Gastroesophageal sphincter (tissue), 4 donors: ENCODE data around the gene MRPL14. TPM values are rescaled to one million over a fixed set of nuclear protein-coding genes. Genes with fewer than 3 reads are reported as not detected.

Experiments used
- ATAC-seq: fragments of 150-250 bp; one replicate; pipeline ENCODE4 v1.9.1; 2016; ENCODE audit warnings: mild to moderate bottlenecking, moderate library complexity
- H3K27ac ChIP-seq, 4 donors: fragments of 200-600 bp; sonication (generic) in 3 of 4; 1 replicate in 3 of 4; 2 replicates in 1 of 4; pipeline ENCODE4 v1.5.1; 2016 to 2019
- H3K27me3 ChIP-seq: fragments of 200-600 bp; sonication (generic); one replicate; pipeline ENCODE4 v1.5.1; 2019
- H3K36me3 ChIP-seq, 2 donors: fragments of 200-600 bp; sonication (generic); one replicate each; pipeline ENCODE4 v1.5.1; 2019; ENCODE audit warnings: control low read depth in 1 of 2
- H3K4me1 ChIP-seq, 3 donors: fragments of 200-600 bp; sonication (generic); 1 replicate in 2 of 3; 2 replicates in 1 of 3; pipeline ENCODE4 v1.5.1; 2016 to 2019; ENCODE audit warnings: control low read depth in 2 of 3
- H3K4me3 ChIP-seq, 2 donors: fragments of 200-600 bp; sonication (generic); one replicate each; pipeline ENCODE4 v1.5.1; 2019; ENCODE audit warnings: mild to moderate bottlenecking in 1 of 2, moderate library complexity in 1 of 2
- H3K9me3 ChIP-seq, 3 donors: fragments of 200-600 bp; sonication (generic); one replicate each; pipeline ENCODE4 v1.5.1; 2017 to 2019; ENCODE audit warnings: control low read depth in 2 of 3
- CTCF ChIP-seq, 4 experiments: fragments of 200-600 bp in 2 of 4; fragments of 450-650 bp in 2 of 4; sonication (generic) in 1 of 4; IDR thresholded peaks; one replicate each; pipeline ENCODE4 v1.5.1; 2017 to 2019; ENCODE audit warnings: antibody characterized with exemption in 4 of 4, mild to moderate bottlenecking in 2 of 4, moderate library complexity in 2 of 4
- EP300 ChIP-seq: sonication (generic); formaldehyde crosslinking; IDR thresholded peaks from one replicate; pipeline ENCODE4 v1.6.1; 2017; ENCODE audit warnings: antibody characterized with exemption, mild to moderate bottlenecking
- POLR2A ChIP-seq, 2 donors: fragments of 450-650 bp; IDR thresholded peaks; one replicate each; pipeline ENCODE4 v1.6.1; 2017; ENCODE audit warnings: antibody characterized with exemption in 2 of 2, mild to moderate bottlenecking in 2 of 2, moderate library complexity in 1 of 2
- POLR2AphosphoS5 ChIP-seq: sonication (generic); formaldehyde crosslinking; IDR thresholded peaks from one replicate; pipeline ENCODE4 v1.6.1; 2017; ENCODE audit warnings: antibody characterized with exemption
- WGBS, 2 donors: methylation state at CpG; one replicate each; pipeline ENCODE4 v1.1.5; 2018; ENCODE audit warnings: low coverage in 1 of 2; 5-methylcytosine and 5-hydroxymethylcytosine counted together
- total RNA-seq, 4 donors: library from RNA; depleted of rRNA; stranded (reverse); fragments of >200 nt; gene quantifications; one replicate each; pipeline ENCODE4 v1.1.0, GENCODE V29; 2016

The MRPL14 gene
- total RNA-seq, 4 donors from 2014 or later, result 31.6 to 40.5 (median 35.8) TPM

- H3K4me1 ChIP-seq, result peaks cover 0 to 8% (median 0%) of the 10 kb centered on the region in 3 donors
- no peaks in the 10 kb centered on the region for H3K9me3 ChIP-seq
- no peak overlapping the region for H3K4me3 ChIP-seq
- ATAC-seq, result no peak
- no peak overlapping the region for H3K27ac ChIP-seq
- TF ChIP-seq POLR2AphosphoS5, result no peak
- TF ChIP-seq CTCF (IDR thresholded peaks at IDR 0.05), result no peak
- no peak for TF ChIP-seq EP300
- TF ChIP-seq POLR2A (IDR thresholded peaks at IDR 0.05), result no peak
- whole genome bisulfite sequencing, 2 donors, result 64 to 100% methylated on average over 1 to 8 of the region's 10 CpGs
- no peaks in the 10 kb centered on the region for H3K36me3 ChIP-seq
- H3K27me3 ChIP-seq, result peaks cover 9% of the 10 kb centered on the region
Measured at GRCh38 chr6:44169886-44170570, 42.8 kb upstream of the MRPL14 start.

- ATAC-seq, result no peak
- TF ChIP-seq CTCF (IDR thresholded peaks at IDR 0.05), result no peak
- no peak for TF ChIP-seq EP300
- TF ChIP-seq POLR2A (IDR thresholded peaks at IDR 0.05), result no peak
- no peak for TF ChIP-seq POLR2AphosphoS5
- WGBS, 2 donors, result 43 to 80% methylated on average over 1 of the region's 9 CpGs
- Histone ChIP-seq H3K27ac (no peak overlapping the region), H3K36me3 (no peaks in the 10 kb centered on the region), H3K27me3 (peaks cover 18% of the 10 kb centered on the region), H3K9me3 (no peaks in the 10 kb centered on the region), H3K4me1 (peaks cover 0 to 8% (median 0%) of the 10 kb centered on the region in 3 donors), H3K4me3 (no peak overlapping the region)
Measured at GRCh38 chr6:44169154-44169553, 41.9 kb upstream of the MRPL14 start.

- H3K4me3 ChIP-seq, result no peak overlapping the region
- WGBS, 2 donors, result 100% methylated on average over 1 of the region's 1 CpG; no CpG with 5 or more reads in 1 of the 2 donors
- no peak overlapping the region for H3K27ac ChIP-seq
- H3K36me3 ChIP-seq, result no peaks in the 10 kb centered on the region
- H3K4me1 ChIP-seq, result peaks cover 0 to 2% (median 0%) of the 10 kb centered on the region in 3 donors
- peaks cover 21% of the 10 kb centered on the region for H3K27me3 ChIP-seq
- no peaks in the 10 kb centered on the region for H3K9me3 ChIP-seq
- ATAC-seq, result no peak
- TF ChIP-seq POLR2AphosphoS5 (no peak), EP300 (no peak), POLR2A (IDR thresholded peaks at IDR 0.05) (no peak), CTCF (IDR thresholded peaks at IDR 0.05) (no peak)
Measured at GRCh38 chr6:44167567-44167966, 40.3 kb upstream of the MRPL14 start.

GRCh38 chr6:44166591-44167184 is 39.4 kb upstream of the MRPL14 start:
- ATAC-seq, result no peak
- Histone ChIP-seq H3K4me1 (no peaks in the 10 kb centered on the region), H3K36me3 (no peaks in the 10 kb centered on the region), H3K27me3 (peaks cover 21% of the 10 kb centered on the region), H3K9me3 (no peaks in the 10 kb centered on the region), H3K4me3 (no peak overlapping the region), H3K27ac (no peak overlapping the region)
- no peak for TF ChIP-seq POLR2A (IDR thresholded peaks at IDR 0.05)
- no peak for TF ChIP-seq EP300
- TF ChIP-seq POLR2AphosphoS5, result no peak
- TF ChIP-seq CTCF (IDR thresholded peaks at IDR 0.05), result no peak
- WGBS, 2 donors, result 77 to 89% methylated on average over 1 of the region's 16 CpGs

GRCh38 chr6:44166116-44166515 is 38.9 kb upstream of the MRPL14 start:
- H3K4me3 ChIP-seq, result no peak overlapping the region
- ATAC-seq, result no peak
- H3K36me3 ChIP-seq, result no peaks in the 10 kb centered on the region
- H3K27ac ChIP-seq, result no peak overlapping the region
- no peaks in the 10 kb centered on the region for H3K4me1 ChIP-seq
- H3K9me3 ChIP-seq, result no peaks in the 10 kb centered on the region
- H3K27me3 ChIP-seq, result peaks cover 21% of the 10 kb centered on the region
- WGBS, 2 donors, result 71 to 83% methylated on average over 2 to 3 of the region's 7 CpGs
- no peak for TF ChIP-seq POLR2AphosphoS5
- no peak for TF ChIP-seq CTCF (IDR thresholded peaks at IDR 0.05)
- TF ChIP-seq POLR2A (IDR thresholded peaks at IDR 0.05), result no peak
- TF ChIP-seq EP300, result no peak
